Calu3 (cell line): ENCODE results near the gene HOOK2. TPM values are rescaled to one million over a fixed set of nuclear protein-coding genes. Genes with fewer than 3 reads are reported as not detected.

Source experiments
- BruUV-seq: library from RNA; stranded (reverse); fragments of 400-500 nt; replicated peaks from 2 replicates; lab custom pipeline; 2021; lab: Mats Ljungman, UMichigan
- CTCF ChIA-PET: fragments of 300-600 bp; sonication (Branson Sonifier 250); formaldehyde crosslinking; loops from one replicate; lab custom pipeline; 2022; ENCODE audit warnings: antibody characterized with exemption; lab: Charles Lee
- DNase-seq: peaks from one replicate; pipeline ENCODE4 v3.0.0; 2022
- H3K27ac Mint-ChIP-seq: one replicate; pipeline ENCODE4 v1.8.0; 2022; ENCODE audit warnings: mixed read lengths; ENCODE audit not compliant: unreplicated experiment
- H3K27me3 Mint-ChIP-seq: one replicate; pipeline ENCODE4 v1.8.0; 2022; ENCODE audit warnings: mixed read lengths; ENCODE audit not compliant: unreplicated experiment
- H3K36me3 Mint-ChIP-seq: one replicate; pipeline ENCODE4 v1.8.0; 2022; ENCODE audit warnings: mild to moderate bottlenecking, moderate library complexity, mixed read lengths; ENCODE audit not compliant: insufficient read depth, unreplicated experiment
- H3K4me1 Mint-ChIP-seq: one replicate; pipeline ENCODE4 v1.8.0; 2022; ENCODE audit warnings: mild to moderate bottlenecking, low read depth, mixed read lengths; ENCODE audit not compliant: unreplicated experiment
- H3K4me3 Mint-ChIP-seq: one replicate; pipeline ENCODE4 v1.8.0; 2022; ENCODE audit warnings: mild to moderate bottlenecking, low read depth, moderate library complexity, mixed read lengths; ENCODE audit not compliant: unreplicated experiment
- H3K9me3 Mint-ChIP-seq: one replicate; pipeline ENCODE4 v1.8.0; 2022; ENCODE audit warnings: low read depth, mixed read lengths; ENCODE audit not compliant: unreplicated experiment
- CTCF ChIP-seq: fragments of 200-600 bp; IDR thresholded peaks from one replicate; pipeline ENCODE4 v1.8.0; 2022; ENCODE audit warnings: antibody characterized with exemption; ENCODE audit not compliant: unreplicated experiment
- intact Hi-C: fragments of 100-400 bp; cut with micrococcal nuclease; formaldehyde crosslinking; loops from one replicate; pipeline ENCODE4 v1.10.0; 2022; ENCODE audit not compliant: unreplicated experiment
- total RNA-seq: library from RNA; stranded (reverse); gene quantifications from 2 replicates; pipeline ENCODE4 v1.2.3, GENCODE V29; 2022

Gene HOOK2
- total RNA-seq, 1 experiment from 2014 or later = 69.0 TPM

- Mint-ChIP-seq H3K27ac (no peak overlapping the region), H3K27me3 (no peaks in the 10 kb centered on the region), H3K9me3 (no peaks in the 10 kb centered on the region), H3K4me1 (no peaks in the 10 kb centered on the region), H3K36me3 (peaks cover 9% of the 10 kb centered on the region), H3K4me3 (no peak overlapping the region)
- CTCF ChIA-PET = no interaction called here
- BruUV-seq = no TSS peak
- intact Hi-C loops = no loop called here
- no peak for DNase-seq
- no peak for TF ChIP-seq CTCF
Measured at GRCh38 chr19:12815088-12815487, 39.7 kb upstream of the HOOK2 start.

- intact Hi-C loops = no loop called here
Measured at GRCh38 chr19:12806242-12807081, 31.1 kb upstream of the HOOK2 start, which contains the start of gene RNASEH2A. Gene RNASEH2A (plus strand): TSS chr19:12806584. CDS start chr19:12806674, 90 bp downstream.

GRCh38 chr19:12804051-12804450 lies 28.7 kb upstream of the HOOK2 start:
- no peaks in the 10 kb centered on the region for H3K9me3 Mint-ChIP-seq
- intact Hi-C loops = no loop called here
- H3K4me1 Mint-ChIP-seq = peaks cover 16% of the 10 kb centered on the region
- no peak for DNase-seq
- CTCF ChIA-PET = no interaction called here
- no peak overlapping the region for H3K27ac Mint-ChIP-seq
- H3K4me3 Mint-ChIP-seq = no peak overlapping the region
- H3K27me3 Mint-ChIP-seq = no peaks in the 10 kb centered on the region
- H3K36me3 Mint-ChIP-seq = peaks cover 39% of the 10 kb centered on the region
- TF ChIP-seq CTCF = no peak
- BruUV-seq = no TSS peak

More at GRCh38 chr19:12806242-12807081, 31.1 kb upstream of the HOOK2 start, which contains the start of gene RNASEH2A:
- CTCF ChIA-PET = no interaction called here
- no TSS peak for BruUV-seq
- no peaks in the 10 kb centered on the region for H3K27me3 Mint-ChIP-seq
- H3K27ac Mint-ChIP-seq = peak within 1 kb of the TSS; percentile 58
- DNase-seq = peak; percentile 85
- no peaks in the 10 kb centered on the region for H3K9me3 Mint-ChIP-seq
- H3K4me1 Mint-ChIP-seq = peaks cover 16% of the 10 kb centered on the region
- TF ChIP-seq CTCF = no peak
- peak within 1 kb of the TSS; percentile 95 for H3K4me3 Mint-ChIP-seq
- peaks cover 24% of the 10 kb centered on the region for H3K36me3 Mint-ChIP-seq

GRCh38 chr19:12802267-12803106 lies 27.1 kb upstream of the HOOK2 start:
- no TSS peak for BruUV-seq
- CTCF ChIA-PET = interaction anchor here (1.2 kb wide), 1 partner anchor 42 kb away, joined by 3 read pairs; no protein-coding TSS in a partner anchor
- intact Hi-C loops = no loop called here
- Mint-ChIP-seq H3K4me3 (peak overlapping the region; percentile 59), H3K36me3 (peaks cover 51% of the 10 kb centered on the region), H3K4me1 (peaks cover 16% of the 10 kb centered on the region), H3K27ac (no peak overlapping the region), H3K9me3 (no peaks in the 10 kb centered on the region), H3K27me3 (no peaks in the 10 kb centered on the region)
- TF ChIP-seq CTCF = no peak
- DNase-seq = no peak
